Loucy (cell line): ENCODE measurements around the gene TRAF2.

ENCODE experiments used
- H2AFZ ChIP-seq: fragments of 200-600 bp; sonication (generic); 2 replicates; pipeline ENCODE4 v1.6.0; 2016; ENCODE audit warnings: antibody characterized with exemption, mild to moderate bottlenecking, low read length, moderate library complexity
- H3F3A ChIP-seq: fragments of 200-600 bp; 2 replicates; pipeline ENCODE4 v1.6.0; 2016; ENCODE audit warnings: antibody characterized with exemption, low read depth, mild to moderate bottlenecking
- H3K27me3 ChIP-seq: fragments of 200-600 bp; sonication (generic); 2 replicates; pipeline ENCODE4 v1.6.1; 2014; ENCODE audit warnings: low read length, mild to moderate bottlenecking; ENCODE audit not compliant: insufficient read depth, poor library complexity, severe bottlenecking
- H3K36me3 ChIP-seq: fragments of 200-600 bp; sonication (generic); 2 replicates; pipeline ENCODE4 v1.6.1; 2016; ENCODE audit warnings: low read length; ENCODE audit not compliant: insufficient read depth
- H3K4me1 ChIP-seq: fragments of 200-600 bp; sonication (generic); 2 replicates; pipeline ENCODE4 v1.5.1; 2014; ENCODE audit warnings: low read length, mild to moderate bottlenecking; ENCODE audit not compliant: insufficient read depth, poor library complexity, severe bottlenecking
- H3K4me2 ChIP-seq: fragments of 200-600 bp; sonication (generic); 2 replicates; pipeline ENCODE4 v1.6.0; 2014; ENCODE audit warnings: antibody characterized with exemption, low read length, low read depth, mild to moderate bottlenecking; ENCODE audit not compliant: poor library complexity, severe bottlenecking
- H3K4me3 ChIP-seq: fragments of 200-600 bp; sonication (generic); 2 replicates; pipeline ENCODE4 v1.5.1; 2014; ENCODE audit warnings: low read length, mild to moderate bottlenecking, mixed read lengths; ENCODE audit not compliant: poor library complexity, severe bottlenecking
- H3K79me2 ChIP-seq: fragments of 200-600 bp; sonication (generic); 2 replicates; pipeline ENCODE4 v1.6.1; 2014; ENCODE audit warnings: low read length; ENCODE audit not compliant: insufficient read depth
- H3K9ac ChIP-seq: fragments of 200-600 bp; sonication (generic); 2 replicates; pipeline ENCODE4 v1.6.0; 2014; ENCODE audit warnings: mild to moderate bottlenecking, low read depth, low read length, moderate library complexity; ENCODE audit not compliant: poor library complexity, severe bottlenecking
- H3K9me2 ChIP-seq: fragments of 200-600 bp; sonication (generic); replicated peaks from 2 replicates; pipeline ENCODE4 v1.6.1; 2016; ENCODE audit warnings: low read depth, low read length, mixed read lengths
- H3K9me3 ChIP-seq: fragments of 200-600 bp; sonication (generic); 2 replicates; pipeline ENCODE4 v1.6.1; 2014; ENCODE audit warnings: mild to moderate bottlenecking, antibody characterized with exemption, low read length, low read depth; ENCODE audit not compliant: insufficient read depth
- H4K20me1 ChIP-seq: fragments of 200-600 bp; sonication (generic); 2 replicates; pipeline ENCODE4 v1.6.0; 2014; ENCODE audit warnings: antibody characterized with exemption, low read length, mild to moderate bottlenecking; ENCODE audit not compliant: insufficient read depth, poor library complexity, severe bottlenecking
- CTCF ChIP-seq: fragments of 200-600 bp; sonication (generic); conservative IDR thresholded peaks from 2 replicates; pipeline ENCODE4 v1.5.1; 2014; ENCODE audit warnings: mild to moderate bottlenecking, antibody characterized with exemption, low read length
- EZH2phosphoT487 ChIP-seq: fragments of 200-600 bp; IDR thresholded peaks from 2 replicates; pipeline ENCODE4 v1.6.1; 2018; ENCODE audit warnings: antibody characterized with exemption, mild to moderate bottlenecking, moderate library complexity, borderline replicate concordance

Gene TRAF2

GRCh38 chr9:136972335-136972734 lies 86.0 kb downstream of the TRAF2 start:
- Histone ChIP-seq H3K9me2 (no peaks in the 10 kb centered on the region), H3K4me2 (no peak overlapping the region), H3K9me3 (no peaks in the 10 kb centered on the region), H3K4me3 (no peak overlapping the region), H4K20me1 (no peaks in the 10 kb centered on the region), H3K27me3 (no peaks in the 10 kb centered on the region), H3K4me1 (peaks cover 5% of the 10 kb centered on the region), H3F3A (no peaks in the 10 kb centered on the region), H3K9ac (no peak overlapping the region), H2AFZ (no peak overlapping the region), H3K79me2 (no peaks in the 10 kb centered on the region), H3K36me3 (no peaks in the 10 kb centered on the region)
- TF ChIP-seq CTCF (no peak), EZH2phosphoT487 (no peak)

- H3K79me2 ChIP-seq: no peaks in the 10 kb centered on the region
- H3K36me3 ChIP-seq: no peaks in the 10 kb centered on the region
Measured at GRCh38 chr9:136972743-136973142, 86.4 kb downstream of the TRAF2 start.

GRCh38 chr9:136973618-136974617 lies 87.6 kb downstream of the TRAF2 start:
- no peak overlapping the region for H3K4me3 ChIP-seq
- H3K36me3 ChIP-seq: no peaks in the 10 kb centered on the region
- TF ChIP-seq EZH2phosphoT487: no peak
- no peak for TF ChIP-seq CTCF
- H3F3A ChIP-seq: no peaks in the 10 kb centered on the region
- no peaks in the 10 kb centered on the region for H3K27me3 ChIP-seq
- no peak overlapping the region for H2AFZ ChIP-seq
- H3K79me2 ChIP-seq: no peaks in the 10 kb centered on the region
- H4K20me1 ChIP-seq: no peaks in the 10 kb centered on the region
- no peaks in the 10 kb centered on the region for H3K9me2 ChIP-seq
- H3K9ac ChIP-seq: no peak overlapping the region
- H3K9me3 ChIP-seq: no peaks in the 10 kb centered on the region
- H3K4me2 ChIP-seq: no peak overlapping the region
- H3K4me1 ChIP-seq: peaks cover 5% of the 10 kb centered on the region

More at GRCh38 chr9:136972743-136973142, 86.4 kb downstream of the TRAF2 start:
- no peak overlapping the region for H2AFZ ChIP-seq
- H3F3A ChIP-seq: no peaks in the 10 kb centered on the region
- no peaks in the 10 kb centered on the region for H4K20me1 ChIP-seq
- H3K27me3 ChIP-seq: no peaks in the 10 kb centered on the region
- H3K9me2 ChIP-seq: no peaks in the 10 kb centered on the region
- TF ChIP-seq EZH2phosphoT487 (no peak), CTCF (no peak)
- H3K9ac ChIP-seq: no peak overlapping the region
- no peak overlapping the region for H3K4me3 ChIP-seq
- H3K9me3 ChIP-seq: no peaks in the 10 kb centered on the region
- H3K4me2 ChIP-seq: no peak overlapping the region
- peaks cover 5% of the 10 kb centered on the region for H3K4me1 ChIP-seq
